ENCODE data around the gene APBB1IP. TPM values are rescaled to one million over a fixed set of nuclear protein-coding genes. Genes with fewer than 3 reads are reported as not detected.
"Not testable (repeated sequence)": the region's sequence is repeated elsewhere in the genome, so short reads cannot be mapped to it uniquely, and the experiment has no call there.

The APBB1IP gene
- total and polyA plus RNA-seq, 8 donors = 1.2 to 4.7 (median 3.2) TPM; not detected in 1

DNA sequence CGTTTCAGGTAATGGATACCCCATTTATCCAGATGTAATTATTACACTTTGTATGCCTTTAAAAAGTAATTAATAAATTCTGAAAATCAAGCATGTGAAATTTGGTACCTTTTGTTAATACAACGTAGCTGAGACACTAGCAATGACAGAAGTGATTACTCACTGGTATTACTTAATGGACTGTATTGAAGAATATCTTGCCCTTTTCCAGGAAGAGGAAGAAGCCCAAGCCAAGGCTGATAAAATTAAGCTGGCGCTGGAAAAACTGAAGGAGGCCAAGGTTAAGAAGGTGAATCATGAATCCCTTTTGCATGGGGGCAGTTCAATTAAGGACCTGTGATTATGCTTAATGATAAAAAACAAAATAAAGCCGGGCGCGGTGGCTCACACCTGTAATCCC lies 64.8 kb downstream of the APBB1IP start:
- TF ChIP-seq, protein P1, sequence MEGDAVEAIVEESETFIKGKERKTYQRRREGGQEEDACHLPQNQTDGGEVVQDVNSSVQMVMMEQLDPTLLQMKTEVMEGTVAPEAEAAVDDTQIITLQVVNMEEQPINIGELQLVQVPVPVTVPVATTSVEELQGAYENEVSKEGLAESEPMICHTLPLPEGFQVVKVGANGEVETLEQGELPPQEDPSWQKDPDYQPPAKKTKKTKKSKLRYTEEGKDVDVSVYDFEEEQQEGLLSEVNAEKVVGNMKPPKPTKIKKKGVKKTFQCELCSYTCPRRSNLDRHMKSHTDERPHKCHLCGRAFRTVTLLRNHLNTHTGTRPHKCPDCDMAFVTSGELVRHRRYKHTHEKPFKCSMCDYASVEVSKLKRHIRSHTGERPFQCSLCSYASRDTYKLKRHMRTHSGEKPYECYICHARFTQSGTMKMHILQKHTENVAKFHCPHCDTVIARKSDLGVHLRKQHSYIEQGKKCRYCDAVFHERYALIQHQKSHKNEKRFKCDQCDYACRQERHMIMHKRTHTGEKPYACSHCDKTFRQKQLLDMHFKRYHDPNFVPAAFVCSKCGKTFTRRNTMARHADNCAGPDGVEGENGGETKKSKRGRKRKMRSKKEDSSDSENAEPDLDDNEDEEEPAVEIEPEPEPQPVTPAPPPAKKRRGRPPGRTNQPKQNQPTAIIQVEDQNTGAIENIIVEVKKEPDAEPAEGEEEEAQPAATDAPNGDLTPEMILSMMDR (IDR thresholded peaks at IDR 0.05) = no peak
- TF ChIP-seq POLR2A (IDR thresholded peaks at IDR 0.05) (no peak), POLR2AphosphoS5 (IDR thresholded peaks at IDR 0.05) (no peak), EP300 (IDR thresholded peaks at IDR 0.05) (no peak)
- H3K36me3 ChIP-seq = peaks cover 0 to 6% (median 0%) of the 10 kb centered on the region in 4 donors
- H3K27ac ChIP-seq = no peak overlapping the region
- no peak for DNase-seq
- WGBS, 5 donors = 75 to 88% (median 88%) methylated on average over 6 of the region's 6 CpGs
- H3K27me3 ChIP-seq = no peaks in the 10 kb centered on the region
- intact Hi-C loops (cut with DNase I; ENCODE audit: low total_unique reads) = no loop called here
- no peak overlapping the region for H3K4me3 ChIP-seq
- no peaks in the 10 kb centered on the region for H3K4me1 ChIP-seq
- no peaks in the 10 kb centered on the region for H3K9me3 ChIP-seq

DNA sequence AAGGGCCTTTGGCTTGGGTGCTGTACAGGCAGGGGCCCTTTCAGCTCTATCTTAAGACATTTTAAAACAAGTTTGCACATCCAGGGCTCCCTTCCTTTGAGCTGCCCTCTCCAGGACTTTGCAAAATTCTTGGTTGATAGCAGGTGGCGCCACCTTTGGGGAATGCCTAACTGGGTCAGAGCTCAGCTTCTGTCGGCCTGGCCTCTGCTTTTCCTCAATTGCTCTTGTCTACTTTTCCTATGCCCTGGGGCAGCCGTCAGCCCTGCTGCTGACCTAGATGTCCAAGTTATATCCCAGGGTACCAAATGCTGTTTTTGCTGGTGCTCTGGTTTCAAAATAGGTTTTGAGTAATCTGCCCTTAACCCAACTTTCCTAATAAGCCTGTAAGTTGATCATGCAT lies 65.8 kb downstream of the APBB1IP start:
- Histone ChIP-seq H3K27me3 (no peaks in the 10 kb centered on the region), H3K36me3 (no peaks in the 10 kb centered on the region), H3K9me3 (no peaks in the 10 kb centered on the region), H3K4me3 (no peak overlapping the region), H3K4me1 (no peaks in the 10 kb centered on the region), H3K27ac (no peak overlapping the region)
- intact Hi-C loops (cut with DNase I; ENCODE audit: low total_unique reads) = no loop called here
- 59 to 68% (median 65%) methylated on average over 3 of the region's 3 CpGs for WGBS, 5 donors
- DNase-seq = no peak
- TF ChIP-seq POLR2AphosphoS5 (IDR thresholded peaks at IDR 0.05) = no peak

DNA sequence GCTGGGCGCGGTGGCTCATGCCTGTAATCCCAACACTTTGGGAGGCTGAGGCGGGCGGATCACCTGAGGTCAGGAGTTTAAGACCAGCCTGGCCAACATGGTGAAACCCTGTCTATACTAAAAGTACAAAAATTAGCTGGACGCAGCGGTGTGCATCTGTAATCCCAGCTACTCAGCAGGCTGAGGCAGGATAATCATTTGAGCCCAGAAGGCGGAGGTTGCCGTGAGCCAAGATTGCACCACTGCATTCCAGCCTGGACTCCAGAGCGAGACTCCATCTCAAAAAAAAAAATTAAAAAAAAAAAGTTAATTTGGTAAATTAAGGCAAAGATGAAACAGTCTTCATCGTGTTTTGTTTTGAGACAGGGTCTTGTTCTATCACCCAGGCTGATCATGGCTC lies 66.3 kb downstream of the APBB1IP start:
- H3K36me3 ChIP-seq; H3K4me3 ChIP-seq; H3K9me3 ChIP-seq; DNase-seq; H3K4me1 ChIP-seq; intact Hi-C loops (cut with DNase I; ENCODE audit: low total_unique reads); H3K27ac ChIP-seq; H3K27me3 ChIP-seq: not testable (repeated sequence)
- 92 to 97% (median 96%) methylated on average over 10 of the region's 10 CpGs for WGBS, 5 donors

DNA sequence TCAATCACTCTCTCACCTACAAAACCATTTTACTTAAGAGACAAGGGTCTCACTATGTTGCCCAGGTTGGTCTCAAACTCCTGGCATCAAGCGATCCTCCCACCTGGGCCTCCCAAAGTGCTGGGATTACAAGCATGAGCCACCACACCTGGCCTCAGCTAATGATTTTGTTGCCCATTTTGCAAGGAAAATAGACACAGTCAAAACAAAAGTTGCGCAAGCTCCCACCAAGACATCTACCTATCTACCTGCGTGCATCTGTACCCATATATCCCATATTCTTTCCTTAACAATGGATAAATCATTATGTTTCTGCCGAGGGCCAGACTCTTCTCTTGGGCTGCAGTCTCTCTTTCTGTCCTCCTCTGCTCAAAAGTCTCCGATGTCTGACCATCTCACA lies 67.3 kb downstream of the APBB1IP start:
- DNase-seq = no peak
- Histone ChIP-seq H3K36me3 (no peaks in the 10 kb centered on the region), H3K9me3 (no peaks in the 10 kb centered on the region), H3K4me3 (no peak overlapping the region), H3K27ac (no peak overlapping the region), H3K27me3 (no peaks in the 10 kb centered on the region), H3K4me1 (no peaks in the 10 kb centered on the region)
- intact Hi-C loops (cut with DNase I; ENCODE audit: low total_unique reads) = no loop called here
- TF ChIP-seq EP300 (IDR thresholded peaks at IDR 0.05) (no peak), POLR2A (IDR thresholded peaks at IDR 0.05) (no peak), POLR2AphosphoS5 (IDR thresholded peaks at IDR 0.05) (no peak)
- TF ChIP-seq, protein P1 (IDR thresholded peaks at IDR 0.05) = no peak
- WGBS, 5 donors = 84 to 98% (median 97%) methylated on average over 5 of the region's 5 CpGs

DNA sequence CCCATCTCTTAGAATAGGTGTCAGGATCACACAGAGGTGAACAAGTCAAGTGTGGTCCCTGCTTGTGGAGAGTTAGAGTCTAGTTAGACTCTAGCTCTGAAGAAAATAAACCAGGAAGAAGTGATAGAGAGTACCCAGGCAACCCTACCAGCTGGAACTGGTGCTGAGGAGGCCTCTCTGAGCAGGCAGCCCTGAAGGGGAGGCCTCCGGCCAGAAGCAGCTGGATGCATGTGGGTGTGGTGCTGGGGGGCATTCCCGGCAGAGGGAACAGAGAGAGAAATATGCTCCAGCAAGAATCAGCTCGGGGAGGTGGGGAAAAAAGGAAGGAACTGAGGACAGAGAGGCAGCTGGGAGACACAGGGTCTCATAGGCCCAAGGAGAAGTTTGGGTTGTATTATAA lies 68.6 kb downstream of the APBB1IP start:
- Histone ChIP-seq H3K27ac (no peak overlapping the region), H3K9me3 (no peaks in the 10 kb centered on the region), H3K4me3 (no peak overlapping the region), H3K4me1 (no peaks in the 10 kb centered on the region), H3K27me3 (no peaks in the 10 kb centered on the region), H3K36me3 (peaks cover 0 to 3% (median under 1%) of the 10 kb centered on the region in 4 donors)
- no peak for DNase-seq
- WGBS, 5 donors = 69 to 93% (median 88%) methylated on average over 3 of the region's 3 CpGs
- intact Hi-C loops (cut with DNase I; ENCODE audit: low total_unique reads) = no loop called here
- TF ChIP-seq, protein P1 (IDR thresholded peaks at IDR 0.05) = no peak
- TF ChIP-seq POLR2AphosphoS5 (IDR thresholded peaks at IDR 0.05) (no peak), EP300 (IDR thresholded peaks at IDR 0.05) (no peak), POLR2A (IDR thresholded peaks at IDR 0.05) (no peak)

Data from stomach (tissue), 9 donors.